Measurements from ENCODE around the gene REXO4.

Gene REXO4

GRCh38 chr9:133404454-133405002 is 13.3 kb downstream of the REXO4 start (continued):
- TF ChIP-seq, protein P1, sequence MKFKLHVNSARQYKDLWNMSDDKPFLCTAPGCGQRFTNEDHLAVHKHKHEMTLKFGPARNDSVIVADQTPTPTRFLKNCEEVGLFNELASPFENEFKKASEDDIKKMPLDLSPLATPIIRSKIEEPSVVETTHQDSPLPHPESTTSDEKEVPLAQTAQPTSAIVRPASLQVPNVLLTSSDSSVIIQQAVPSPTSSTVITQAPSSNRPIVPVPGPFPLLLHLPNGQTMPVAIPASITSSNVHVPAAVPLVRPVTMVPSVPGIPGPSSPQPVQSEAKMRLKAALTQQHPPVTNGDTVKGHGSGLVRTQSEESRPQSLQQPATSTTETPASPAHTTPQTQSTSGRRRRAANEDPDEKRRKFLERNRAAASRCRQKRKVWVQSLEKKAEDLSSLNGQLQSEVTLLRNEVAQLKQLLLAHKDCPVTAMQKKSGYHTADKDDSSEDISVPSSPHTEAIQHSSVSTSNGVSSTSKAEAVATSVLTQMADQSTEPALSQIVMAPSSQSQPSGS (tag by site-specific recombination; IDR thresholded peaks at IDR 0.05; ENCODE audit: low read depth), result no peak
- TF ChIP-seq ZNF621 (tag by site-specific recombination; IDR thresholded peaks at IDR 0.05), result no peak
- no peak for TF ChIP-seq ZNF843 (tag by site-specific recombination; IDR thresholded peaks at IDR 0.05)
- TF ChIP-seq ZBTB44 (tag by site-specific recombination; IDR thresholded peaks at IDR 0.05), result no peak

DNA sequence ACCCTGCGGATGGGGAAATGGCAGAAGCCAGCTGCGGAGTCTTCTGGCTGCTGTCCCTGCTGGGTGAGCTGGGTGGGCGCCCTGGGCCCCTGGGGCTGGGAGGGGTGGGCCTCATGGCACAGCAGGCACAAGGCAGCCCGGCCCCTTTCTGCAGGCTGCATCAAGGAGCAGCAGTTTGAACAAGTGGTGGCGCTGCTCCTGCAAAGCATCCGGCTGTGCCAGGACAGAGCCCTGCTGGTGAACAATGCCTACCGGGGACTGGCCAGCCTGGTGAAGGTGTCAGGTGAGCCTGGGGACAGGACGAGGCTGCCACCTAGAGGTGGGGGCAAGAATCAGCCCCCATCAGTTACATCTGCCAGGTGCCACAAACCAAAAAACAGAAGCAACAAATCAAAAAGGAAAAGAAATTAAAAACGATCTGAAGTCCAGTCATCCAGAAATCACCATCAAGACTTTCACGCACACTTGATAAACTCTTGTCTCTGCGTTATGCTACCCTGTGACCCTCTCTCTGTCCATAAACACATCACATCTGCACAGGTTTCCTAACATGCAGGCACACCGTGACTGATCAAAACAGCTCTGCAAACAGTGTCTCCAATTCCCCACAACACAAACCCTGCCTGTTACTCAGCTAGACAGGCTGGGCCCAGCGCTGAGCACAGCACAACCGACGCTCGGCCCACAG is 13.9 kb downstream of the REXO4 start:
- Histone ChIP-seq H3K4me1 (ENCODE audit: control insufficient read depth, insufficient read depth, low read length) (no peaks in the 10 kb centered on the region), H3K4me3 (ENCODE audit: low read depth, low read length) (no peak overlapping the region), H3K36me3 (ENCODE audit: control insufficient read depth in 2 of 2, insufficient read depth in 1 of 2, low read length in 2 of 2) (peaks cover 5 to 68% of the 10 kb centered on the region in 2 experiments; a peak in 2 of 3 replicates), H3K27ac (ENCODE audit: extremely low read depth, low read depth, low read length) (no peak overlapping the region), H3K9me3 (ENCODE audit: control insufficient read depth, insufficient read depth, low read depth, low read length) (no peaks in the 10 kb centered on the region)
- ChIA-PET CTCF (interaction anchor here (0.5 to 4.8 kb wide), 19 partner anchors 8 to 486 kb away, joined by 3 to 24 read pairs (median 3); no protein-coding TSS in a partner anchor), POLR2A (interaction anchor here (1.0 to 1.3 kb wide), 3 partner anchors 27 to 56 kb away, joined by 3 read pairs; partner anchors contain the start of genes MED22 and RPL7A)
- TF ChIP-seq GLI2 (tag by site-specific recombination; IDR thresholded peaks at IDR 0.05; ENCODE audit: borderline replicate concordance, low read depth) (no peak), ZNF654 (tag by site-specific recombination; IDR thresholded peaks at IDR 0.05; ENCODE audit: low read depth) (peak; percentile 55), ZNF549 (tag by site-specific recombination; IDR thresholded peaks at IDR 0.05) (no peak), ZNF777 (tag by site-specific recombination; IDR thresholded peaks at IDR 0.05; ENCODE audit: borderline replicate concordance) (no peak), ZFP41 (tag by site-specific recombination; IDR thresholded peaks at IDR 0.05; ENCODE audit: borderline replicate concordance) (no peak), ZNF114 (tag by site-specific recombination; IDR thresholded peaks at IDR 0.05) (no peak), ZNF10 (tag by site-specific recombination; IDR thresholded peaks at IDR 0.05) (peak; percentile 78), ZNF146 (tag by site-specific recombination; IDR thresholded peaks at IDR 0.05) (no peak), ZFP69B (tag by site-specific recombination; IDR thresholded peaks at IDR 0.05) (no peak), ZNF2 (tag by site-specific recombination; IDR thresholded peaks at IDR 0.05) (no peak), BCL11B (tag by site-specific recombination; IDR thresholded peaks at IDR 0.05; ENCODE audit: low read depth) (no peak), ZNF544 (tag by site-specific recombination; IDR thresholded peaks at IDR 0.05) (no peak), ZNF768 (tag by site-specific recombination; IDR thresholded peaks at IDR 0.05) (no peak), ZIC2 (tag by site-specific recombination; IDR thresholded peaks at IDR 0.05) (peak; percentile 45; the same call in 1 of the 2 replicates), ZNF76 (tag by site-specific recombination; IDR thresholded peaks at IDR 0.05; ENCODE audit: borderline replicate concordance, low read depth) (no peak), ZBTB49 (tag by site-specific recombination; IDR thresholded peaks at IDR 0.05; ENCODE audit: low read depth) (no peak), ZNF561 (tag by site-specific recombination; IDR thresholded peaks at IDR 0.05; ENCODE audit: borderline replicate concordance) (no peak), ZNF121 (tag by site-specific recombination; IDR thresholded peaks at IDR 0.05) (no peak)
- TF ChIP-seq, protein P1 (tag by site-specific recombination; IDR thresholded peaks at IDR 0.05; ENCODE audit: low read depth), result no peak
- TF ChIP-seq, protein P2, sequence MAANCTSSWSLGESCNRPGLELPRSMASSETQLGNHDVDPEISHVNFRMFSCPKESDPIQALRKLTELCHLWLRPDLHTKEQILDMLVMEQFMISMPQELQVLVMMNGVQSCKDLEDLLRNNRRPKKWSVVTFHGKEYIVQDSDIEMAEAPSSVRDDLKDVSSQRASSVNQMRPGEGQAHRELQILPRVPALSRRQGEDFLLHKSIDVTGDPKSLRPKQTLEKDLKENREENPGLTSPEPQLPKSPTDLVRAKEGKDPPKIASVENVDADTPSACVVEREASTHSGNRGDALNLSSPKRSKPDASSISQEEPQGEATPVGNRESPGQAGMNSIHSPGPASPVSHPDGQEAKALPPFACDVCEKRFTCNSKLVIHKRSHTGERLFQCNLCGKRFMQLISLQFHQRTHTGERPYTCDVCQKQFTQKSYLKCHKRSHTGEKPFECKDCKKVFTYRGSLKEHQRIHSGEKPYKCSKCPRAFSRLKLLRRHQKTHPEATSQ (tag by site-specific recombination; IDR thresholded peaks at IDR 0.05), result no peak
- TF ChIP-seq, protein P3, sequence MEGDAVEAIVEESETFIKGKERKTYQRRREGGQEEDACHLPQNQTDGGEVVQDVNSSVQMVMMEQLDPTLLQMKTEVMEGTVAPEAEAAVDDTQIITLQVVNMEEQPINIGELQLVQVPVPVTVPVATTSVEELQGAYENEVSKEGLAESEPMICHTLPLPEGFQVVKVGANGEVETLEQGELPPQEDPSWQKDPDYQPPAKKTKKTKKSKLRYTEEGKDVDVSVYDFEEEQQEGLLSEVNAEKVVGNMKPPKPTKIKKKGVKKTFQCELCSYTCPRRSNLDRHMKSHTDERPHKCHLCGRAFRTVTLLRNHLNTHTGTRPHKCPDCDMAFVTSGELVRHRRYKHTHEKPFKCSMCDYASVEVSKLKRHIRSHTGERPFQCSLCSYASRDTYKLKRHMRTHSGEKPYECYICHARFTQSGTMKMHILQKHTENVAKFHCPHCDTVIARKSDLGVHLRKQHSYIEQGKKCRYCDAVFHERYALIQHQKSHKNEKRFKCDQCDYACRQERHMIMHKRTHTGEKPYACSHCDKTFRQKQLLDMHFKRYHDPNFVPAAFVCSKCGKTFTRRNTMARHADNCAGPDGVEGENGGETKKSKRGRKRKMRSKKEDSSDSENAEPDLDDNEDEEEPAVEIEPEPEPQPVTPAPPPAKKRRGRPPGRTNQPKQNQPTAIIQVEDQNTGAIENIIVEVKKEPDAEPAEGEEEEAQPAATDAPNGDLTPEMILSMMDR (tag by site-specific recombination; IDR thresholded peaks at IDR 0.05), result peak; percentile 86

All from HEK293 (cell line).